MM.1S (cell line): ENCODE results near the gene BCL11B.
A peak's percentile ranks its signal among the peaks of the same experiment; 100 is the strongest.

Source experiments
- DNase-seq: peaks from one replicate; pipeline ENCODE4 v3.0.0-alpha.2; 2015
- H2AFZ ChIP-seq: fragments of 300-600 bp; sonication (generic); 2 replicates; pipeline ENCODE4 v1.6.0; 2016; ENCODE audit warnings: antibody characterized with exemption, low read length
- H3F3A ChIP-seq: fragments of 300-600 bp; sonication (generic); 2 replicates; pipeline ENCODE4 v1.6.1; 2016; ENCODE audit warnings: mild to moderate bottlenecking, antibody characterized with exemption, low read length, moderate library complexity, mixed read lengths; ENCODE audit not compliant: insufficient read depth
- H3K27ac ChIP-seq: fragments of 300-600 bp; sonication (generic); 2 replicates; pipeline ENCODE4 v1.5.1; 2016; ENCODE audit warnings: mild to moderate bottlenecking, low read length
- H3K27me3 ChIP-seq: fragments of 300-600 bp; sonication (generic); replicated peaks from 2 replicates; pipeline ENCODE4 v1.6.0; 2016; ENCODE audit warnings: low read length; ENCODE audit not compliant: insufficient read depth
- H3K36me3 ChIP-seq: fragments of 300-600 bp; sonication (generic); replicated peaks from 2 replicates; pipeline ENCODE4 v1.6.1; 2016; ENCODE audit warnings: mild to moderate bottlenecking, low read length, mixed read lengths; ENCODE audit not compliant: insufficient read depth
- H3K4me1 ChIP-seq: fragments of 300-600 bp; sonication (generic); 2 replicates; pipeline ENCODE4 v1.6.1; 2016; ENCODE audit warnings: low read length, mixed read lengths
- H3K4me2 ChIP-seq: fragments of 300-600 bp; sonication (generic); 2 replicates; pipeline ENCODE4 v1.6.0; 2016; ENCODE audit warnings: low read depth, low read length
- H3K4me3 ChIP-seq: fragments of 300-600 bp; sonication (generic); 2 replicates; pipeline ENCODE4 v1.5.1; 2016; ENCODE audit warnings: low read length, mixed read lengths
- H3K79me2 ChIP-seq: fragments of 300-600 bp; sonication (generic); 2 replicates; pipeline ENCODE4 v1.6.1; 2016; ENCODE audit warnings: mixed run types, low read length, mixed read lengths
- H3K9ac ChIP-seq: fragments of 300-600 bp; sonication (generic); 2 replicates; pipeline ENCODE4 v1.6.1; 2016; ENCODE audit warnings: low read length, mixed read lengths
- H3K9me2 ChIP-seq: fragments of 300-600 bp; sonication (generic); replicated peaks from 2 replicates; pipeline ENCODE4 v1.6.1; 2016; ENCODE audit warnings: mild to moderate bottlenecking, low read length, mixed read lengths; ENCODE audit not compliant: insufficient read depth
- H3K9me3 ChIP-seq: fragments of 300-600 bp; sonication (generic); replicated peaks from 2 replicates; pipeline ENCODE4 v1.6.1; 2016; ENCODE audit warnings: mild to moderate bottlenecking, low read length, mixed read lengths; ENCODE audit not compliant: insufficient read depth
- H4K20me1 ChIP-seq: fragments of 300-600 bp; sonication (generic); 2 replicates; pipeline ENCODE4 v1.6.1; 2016; ENCODE audit warnings: mild to moderate bottlenecking, low read length, moderate library complexity, mixed read lengths; ENCODE audit not compliant: insufficient read depth
- EZH2 ChIP-seq: fragments of 300-600 bp; sonication (generic); optimal IDR thresholded peaks from 2 replicates; pipeline ENCODE3; 2017; ENCODE audit warnings: low read depth, mild to moderate bottlenecking, antibody characterized with exemption, low read length, mixed read lengths
- EZH2phosphoT487 ChIP-seq: fragments of 300-600 bp; sonication (generic); IDR thresholded peaks from 2 replicates; pipeline ENCODE4 v1.6.1; 2018; ENCODE audit warnings: antibody characterized with exemption, low read length
- TF ChIP-seq, protein P1 (sequence below): fragments of 300-600 bp; sonication (generic); IDR thresholded peaks from 2 replicates; pipeline ENCODE4 v1.5.1; 2016; ENCODE audit warnings: antibody characterized with exemption, low read length, mixed read lengths

Gene BCL11B

DNA sequence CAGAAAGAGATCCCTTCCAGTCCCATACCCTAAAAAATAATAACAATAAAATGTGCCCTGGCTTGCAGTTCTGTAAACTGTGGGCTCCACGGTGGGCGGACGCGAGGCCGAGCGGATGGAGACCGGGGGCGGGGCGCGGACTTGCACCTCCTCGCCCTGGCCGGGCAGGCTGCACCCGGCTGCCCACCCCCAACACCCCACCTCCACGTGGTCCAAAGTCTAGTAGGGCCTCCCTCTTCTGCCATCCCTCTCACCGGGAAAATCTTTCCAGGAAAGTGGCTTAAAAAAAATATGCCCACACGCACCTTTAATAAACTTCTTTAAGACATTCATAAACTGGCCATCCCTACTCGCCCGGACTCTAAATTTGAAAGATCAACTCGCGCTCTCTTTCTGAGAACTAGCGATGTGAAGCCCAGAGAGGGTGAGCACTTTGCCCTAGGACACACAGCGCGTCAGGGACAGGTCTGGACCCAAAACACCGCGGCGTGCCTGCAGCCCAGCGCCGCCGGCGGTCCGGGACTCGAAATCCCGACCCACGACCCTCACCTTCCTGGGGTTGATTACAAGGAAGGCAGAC is 1.9 kb upstream of the BCL11B start:
- no peaks in the 10 kb centered on the region for H3K27me3 ChIP-seq
- no peak overlapping the region for H3K9ac ChIP-seq
- H3K9me3 ChIP-seq: no peaks in the 10 kb centered on the region
- no peak overlapping the region for H3K4me3 ChIP-seq
- DNase-seq: no peak
- H3K9me2 ChIP-seq: no peaks in the 10 kb centered on the region
- H3F3A ChIP-seq: no peaks in the 10 kb centered on the region
- no peaks in the 10 kb centered on the region for H3K4me1 ChIP-seq
- H4K20me1 ChIP-seq: no peaks in the 10 kb centered on the region
- 0 out of 2 replicates have a peak overlapping the region, but pooled peaks have one; percentile 23 for H2AFZ ChIP-seq
- no peak overlapping the region for H3K27ac ChIP-seq
- H3K4me2 ChIP-seq: peak overlapping the region; percentile 82; the same call in 1 of the 2 replicates
- TF ChIP-seq, protein P1, sequence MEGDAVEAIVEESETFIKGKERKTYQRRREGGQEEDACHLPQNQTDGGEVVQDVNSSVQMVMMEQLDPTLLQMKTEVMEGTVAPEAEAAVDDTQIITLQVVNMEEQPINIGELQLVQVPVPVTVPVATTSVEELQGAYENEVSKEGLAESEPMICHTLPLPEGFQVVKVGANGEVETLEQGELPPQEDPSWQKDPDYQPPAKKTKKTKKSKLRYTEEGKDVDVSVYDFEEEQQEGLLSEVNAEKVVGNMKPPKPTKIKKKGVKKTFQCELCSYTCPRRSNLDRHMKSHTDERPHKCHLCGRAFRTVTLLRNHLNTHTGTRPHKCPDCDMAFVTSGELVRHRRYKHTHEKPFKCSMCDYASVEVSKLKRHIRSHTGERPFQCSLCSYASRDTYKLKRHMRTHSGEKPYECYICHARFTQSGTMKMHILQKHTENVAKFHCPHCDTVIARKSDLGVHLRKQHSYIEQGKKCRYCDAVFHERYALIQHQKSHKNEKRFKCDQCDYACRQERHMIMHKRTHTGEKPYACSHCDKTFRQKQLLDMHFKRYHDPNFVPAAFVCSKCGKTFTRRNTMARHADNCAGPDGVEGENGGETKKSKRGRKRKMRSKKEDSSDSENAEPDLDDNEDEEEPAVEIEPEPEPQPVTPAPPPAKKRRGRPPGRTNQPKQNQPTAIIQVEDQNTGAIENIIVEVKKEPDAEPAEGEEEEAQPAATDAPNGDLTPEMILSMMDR: no peak
- no peak for TF ChIP-seq EZH2
- no peak for TF ChIP-seq EZH2phosphoT487
- H3K79me2 ChIP-seq: no peaks in the 10 kb centered on the region
- H3K36me3 ChIP-seq: no peaks in the 10 kb centered on the region

DNA sequence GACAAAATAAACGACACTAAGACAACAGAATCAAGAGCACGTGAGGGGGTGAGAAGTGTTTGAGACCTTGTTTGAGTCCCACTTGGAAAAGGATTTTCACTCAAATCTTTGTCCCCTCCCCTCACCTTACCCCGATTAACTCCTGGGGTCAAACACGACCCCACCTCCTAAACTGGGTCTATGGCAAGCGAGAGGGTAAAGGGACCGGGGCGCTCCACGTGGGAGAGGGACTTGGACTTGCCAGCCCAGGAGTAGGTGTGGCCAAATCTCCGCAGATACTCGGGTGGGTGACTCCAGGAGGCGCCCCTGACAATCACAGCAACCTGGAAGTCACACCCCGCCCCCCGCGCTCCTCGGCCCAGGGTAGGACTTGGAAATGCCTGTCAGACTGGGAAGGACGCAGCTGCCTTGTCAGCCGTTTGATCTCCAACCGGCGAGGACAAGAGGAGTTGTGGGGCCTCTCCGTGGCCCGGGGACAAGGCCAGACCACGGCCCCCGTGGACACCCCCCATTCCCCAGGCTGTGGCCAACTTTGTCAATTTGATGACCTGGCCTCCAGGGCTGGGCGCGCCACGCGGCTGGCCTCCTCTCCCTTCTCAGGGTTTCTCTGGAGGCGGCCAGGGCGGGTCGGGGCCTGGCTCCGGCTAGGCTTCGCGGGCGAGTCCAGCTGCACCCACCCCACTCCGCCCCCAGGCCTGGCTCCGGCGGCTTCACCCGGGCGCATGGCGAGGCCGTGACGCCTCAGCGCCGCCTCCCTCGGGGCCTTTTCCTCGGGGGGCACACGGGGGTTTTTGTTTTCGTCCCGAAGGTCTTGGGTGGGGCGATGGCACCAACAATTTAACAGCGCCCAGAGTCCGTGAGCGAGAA is 1.1 kb upstream of the BCL11B start:
- H3K79me2 ChIP-seq: no peaks in the 10 kb centered on the region

DNA sequence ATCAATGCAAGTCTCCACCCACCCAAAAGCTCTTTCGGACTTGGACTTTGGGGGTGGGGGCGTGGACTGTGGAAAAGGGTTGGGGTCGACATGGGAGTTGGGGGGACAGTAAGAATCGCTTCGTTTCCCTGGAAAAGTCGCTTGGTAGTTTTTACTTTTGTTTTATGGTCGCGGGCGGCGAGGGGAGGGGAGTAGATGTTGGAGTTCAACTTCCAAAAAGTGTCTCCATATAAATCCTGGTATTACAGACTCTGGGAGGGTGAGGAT is 568 bp upstream of the BCL11B start:
- no peak overlapping the region for H3K27ac ChIP-seq
- H3K79me2 ChIP-seq: no peaks in the 10 kb centered on the region
- no peak for DNase-seq
- H3K4me2 ChIP-seq: peak overlapping the region; percentile 82
- no peaks in the 10 kb centered on the region for H3F3A ChIP-seq
- H3K9ac ChIP-seq: peak overlapping the region; percentile 28; the same call in 1 of the 2 replicates
- TF ChIP-seq EZH2: no peak
- TF ChIP-seq EZH2phosphoT487: no peak
- no peaks in the 10 kb centered on the region for H4K20me1 ChIP-seq
- no peaks in the 10 kb centered on the region for H3K27me3 ChIP-seq
- H3K9me2 ChIP-seq: no peaks in the 10 kb centered on the region
- H3K4me3 ChIP-seq: peak overlapping the region; percentile 55
- peak overlapping the region; percentile 63; the same call in 1 of the 2 replicates for H2AFZ ChIP-seq
- no peaks in the 10 kb centered on the region for H3K4me1 ChIP-seq
- no peaks in the 10 kb centered on the region for H3K36me3 ChIP-seq
- H3K9me3 ChIP-seq: no peaks in the 10 kb centered on the region

More for the DNA sequence above, 1.1 kb upstream of the BCL11B start:
- H3K4me3 ChIP-seq: peak overlapping the region; percentile 55
- no peaks in the 10 kb centered on the region for H3K4me1 ChIP-seq
- no peaks in the 10 kb centered on the region for H4K20me1 ChIP-seq
- no peak for DNase-seq
- H3K36me3 ChIP-seq: no peaks in the 10 kb centered on the region
- H2AFZ ChIP-seq: no peak overlapping the region
- no peaks in the 10 kb centered on the region for H3F3A ChIP-seq
- no peak overlapping the region for H3K27ac ChIP-seq
- no peaks in the 10 kb centered on the region for H3K27me3 ChIP-seq
- peak overlapping the region; percentile 82 for H3K4me2 ChIP-seq
- H3K9me3 ChIP-seq: no peaks in the 10 kb centered on the region
- H3K9ac ChIP-seq: no peak overlapping the region
- TF ChIP-seq EZH2 (no peak), EZH2phosphoT487 (no peak)
- TF ChIP-seq, protein P1: no peak
- H3K9me2 ChIP-seq: no peaks in the 10 kb centered on the region
